GM18498 (cell line): ENCODE results near the gene ACTG1.
"Not testable (repeated sequence)": the region's sequence is repeated elsewhere in the genome, so short reads cannot be mapped to it uniquely, and the experiment has no call there.

ENCODE experiments used
- ATAC-seq: cut with Tn5 transposase; IDR thresholded peaks from one replicate; pipeline ENCODE4 v1.9.1; 2021; ENCODE audit warnings: mild to moderate bottlenecking, moderate library complexity; ENCODE audit not compliant: unreplicated experiment

ACTG1 gene

DNA sequence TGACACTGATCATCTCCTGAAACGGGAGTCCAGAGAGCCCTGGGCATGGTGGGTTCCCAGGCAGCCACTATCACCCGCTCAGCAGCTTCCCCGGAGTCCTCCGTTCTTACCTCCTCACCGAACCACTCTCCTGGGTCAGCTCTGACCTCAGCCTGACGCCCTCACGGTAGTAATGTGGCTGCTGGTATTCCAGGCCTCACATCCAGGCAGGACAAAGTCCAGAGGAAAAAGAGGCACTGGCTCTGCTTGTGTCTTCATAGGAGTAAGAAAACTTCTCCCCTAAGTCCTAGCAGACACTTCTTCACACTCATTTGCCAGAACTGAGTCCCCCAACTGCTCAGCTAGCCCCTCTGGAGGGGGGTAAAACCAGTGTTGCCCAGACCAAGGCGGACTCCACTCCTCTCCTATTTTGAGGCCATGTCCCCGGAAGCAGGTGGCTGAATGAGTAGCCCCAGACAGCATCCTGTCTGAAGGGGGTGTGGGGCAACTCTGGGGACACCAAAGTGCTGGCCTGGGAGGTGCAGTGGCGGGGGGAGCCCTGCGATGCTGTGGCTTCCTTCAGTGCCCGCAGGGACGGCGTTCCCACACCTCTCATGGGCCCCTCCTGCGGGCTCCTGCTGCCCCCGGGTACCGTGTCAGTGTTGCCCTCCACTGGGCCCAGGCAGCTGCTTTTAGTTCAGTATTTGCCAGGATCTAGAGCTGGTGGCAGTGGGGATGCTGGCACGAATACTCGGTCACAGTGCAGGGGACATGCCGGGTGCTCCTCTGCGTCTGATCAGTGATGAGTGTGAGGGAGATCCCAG, 20.9 kb upstream of the ACTG1 start:
- ATAC-seq: no peak

DNA sequence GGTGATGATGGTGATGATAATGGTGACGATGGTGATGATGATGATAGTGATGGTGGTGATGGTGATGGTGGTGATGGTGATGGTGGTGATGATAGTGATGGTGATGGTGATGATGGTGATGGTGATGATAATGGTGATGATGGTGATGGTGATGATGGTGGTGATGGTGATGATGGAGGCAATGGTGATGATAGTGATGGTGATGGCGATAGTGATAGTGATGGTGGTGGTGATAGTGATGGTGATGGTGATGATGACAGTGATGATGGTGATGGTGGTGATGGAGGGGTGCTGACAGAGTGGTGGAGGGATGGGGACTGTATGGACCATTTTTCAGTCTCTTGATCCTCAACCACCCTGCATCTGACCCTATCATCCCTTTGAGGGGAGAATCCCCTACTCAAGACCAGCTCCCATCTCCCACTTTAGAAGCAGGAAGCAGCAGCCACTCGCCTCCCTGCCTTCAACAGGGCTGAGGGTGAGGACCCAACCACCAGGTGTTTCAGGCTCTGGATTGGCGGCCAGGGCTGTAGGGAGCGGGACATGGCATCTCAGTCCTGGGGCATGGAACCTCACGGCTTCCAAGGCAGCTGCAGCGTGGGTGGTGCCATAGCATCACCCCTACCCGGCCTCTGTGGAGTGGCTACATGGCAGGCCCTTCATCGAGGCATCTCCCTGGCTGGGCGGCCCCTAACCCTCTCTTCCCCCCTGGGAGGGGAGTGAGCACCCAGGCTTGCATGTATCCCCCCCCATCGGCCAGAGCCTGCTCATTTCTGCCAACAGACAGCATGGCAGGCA, 20.1 kb upstream of the ACTG1 start:
- no peak for ATAC-seq

DNA sequence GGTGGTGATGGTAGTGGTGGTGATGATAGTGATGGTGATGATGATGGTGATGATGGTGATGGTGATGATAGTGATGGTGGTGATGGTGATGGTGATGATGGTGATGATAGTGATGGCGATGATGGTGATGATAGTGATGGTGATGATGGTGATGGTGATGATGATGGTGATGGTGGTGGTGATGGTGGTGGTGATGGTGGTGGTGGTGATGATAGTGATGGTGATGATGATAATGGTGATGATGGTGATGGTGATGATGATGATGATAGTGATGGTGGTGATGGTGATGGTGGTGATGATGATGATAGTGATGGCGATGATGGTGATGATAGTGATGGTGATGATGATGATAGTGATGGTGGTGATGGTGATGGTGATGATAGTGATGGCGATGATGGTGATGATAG, 19.4 kb upstream of the ACTG1 start:
- not testable (repeated sequence) for ATAC-seq

DNA sequence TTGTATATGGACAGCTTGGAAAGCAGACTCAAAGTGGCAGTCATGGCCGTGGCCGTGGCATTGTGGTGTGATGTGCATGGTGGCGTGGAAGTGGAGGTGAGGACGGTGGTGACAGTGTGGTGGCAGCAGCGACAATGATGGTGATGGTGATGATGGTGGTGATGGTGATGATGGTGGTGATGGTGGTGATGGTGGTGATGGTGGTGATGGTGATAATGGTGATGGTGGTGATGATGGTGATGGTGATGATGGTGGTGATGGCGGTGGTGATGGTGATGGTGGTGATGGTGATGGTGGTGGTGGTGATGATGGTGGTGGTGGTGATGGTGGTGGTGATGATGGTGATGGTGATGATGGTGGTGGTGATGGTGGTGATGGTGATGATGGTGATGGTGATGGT, 18.4 kb upstream of the ACTG1 start:
- ATAC-seq: not testable (repeated sequence)

DNA sequence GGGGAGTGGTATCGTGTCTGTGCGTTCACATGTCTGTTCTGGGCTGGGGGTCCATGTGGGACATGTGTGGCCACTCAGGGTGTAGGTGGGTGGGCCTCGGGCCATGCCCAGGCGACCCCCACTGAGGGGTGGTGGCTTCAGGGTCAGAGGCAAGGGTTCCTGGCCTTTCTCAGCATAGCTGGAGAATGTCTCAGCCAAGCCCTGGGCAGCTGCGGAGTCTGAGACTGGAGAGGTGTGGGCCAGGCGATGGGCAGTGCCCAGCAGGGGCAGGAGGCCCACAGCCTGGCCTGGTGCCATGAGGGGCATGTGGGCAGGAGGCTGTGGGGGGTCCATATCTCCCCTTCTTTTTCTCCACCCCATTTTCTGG, 16.8 kb upstream of the ACTG1 start:
- no peak for ATAC-seq

DNA sequence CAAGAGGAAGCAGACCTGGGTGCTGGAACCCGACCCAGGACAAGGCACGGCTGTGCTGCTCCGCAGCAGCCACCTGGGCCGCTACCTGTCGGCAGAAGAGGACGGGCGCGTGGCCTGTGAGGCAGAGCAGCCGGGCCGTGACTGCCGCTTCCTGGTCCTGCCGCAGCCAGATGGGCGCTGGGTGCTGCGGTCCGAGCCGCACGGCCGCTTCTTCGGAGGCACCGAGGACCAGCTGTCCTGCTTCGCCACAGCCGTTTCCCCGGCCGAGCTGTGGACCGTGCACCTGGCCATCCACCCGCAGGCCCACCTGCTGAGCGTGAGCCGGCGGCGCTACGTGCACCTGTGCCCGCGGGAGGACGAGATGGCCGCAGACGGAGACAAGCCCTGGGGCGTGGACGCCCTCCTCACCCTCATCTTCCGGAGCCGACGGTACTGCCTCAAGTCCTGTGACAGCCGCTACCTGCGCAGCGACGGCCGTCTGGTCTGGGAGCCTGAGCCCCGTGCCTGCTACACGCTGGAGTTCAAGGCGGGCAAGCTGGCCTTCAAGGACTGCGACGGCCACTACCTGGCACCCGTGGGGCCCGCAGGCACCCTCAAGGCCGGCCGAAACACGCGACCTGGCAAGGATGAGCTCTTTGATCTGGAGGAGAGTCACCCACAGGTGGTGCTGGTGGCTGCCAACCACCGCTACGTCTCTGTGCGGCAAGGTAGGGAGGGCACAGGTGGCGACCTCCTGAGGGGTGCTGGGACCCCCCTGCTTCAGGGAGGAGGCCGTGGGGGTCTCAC, 16.2 kb upstream of the ACTG1 start:
- ATAC-seq: no peak

DNA sequence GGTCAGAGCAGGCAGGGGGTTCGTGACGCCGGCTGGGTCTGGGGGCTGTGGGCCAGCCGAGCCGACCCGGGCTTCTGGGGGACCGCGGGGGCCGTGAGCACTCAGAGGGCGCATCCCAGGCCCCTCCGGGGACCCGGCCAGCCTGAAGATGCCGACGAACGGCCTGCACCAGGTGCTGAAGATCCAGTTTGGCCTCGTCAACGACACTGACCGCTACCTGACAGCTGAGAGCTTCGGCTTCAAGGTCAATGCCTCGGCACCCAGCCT, 15.7 kb upstream of the ACTG1 start:
- ATAC-seq: no peak

DNA sequence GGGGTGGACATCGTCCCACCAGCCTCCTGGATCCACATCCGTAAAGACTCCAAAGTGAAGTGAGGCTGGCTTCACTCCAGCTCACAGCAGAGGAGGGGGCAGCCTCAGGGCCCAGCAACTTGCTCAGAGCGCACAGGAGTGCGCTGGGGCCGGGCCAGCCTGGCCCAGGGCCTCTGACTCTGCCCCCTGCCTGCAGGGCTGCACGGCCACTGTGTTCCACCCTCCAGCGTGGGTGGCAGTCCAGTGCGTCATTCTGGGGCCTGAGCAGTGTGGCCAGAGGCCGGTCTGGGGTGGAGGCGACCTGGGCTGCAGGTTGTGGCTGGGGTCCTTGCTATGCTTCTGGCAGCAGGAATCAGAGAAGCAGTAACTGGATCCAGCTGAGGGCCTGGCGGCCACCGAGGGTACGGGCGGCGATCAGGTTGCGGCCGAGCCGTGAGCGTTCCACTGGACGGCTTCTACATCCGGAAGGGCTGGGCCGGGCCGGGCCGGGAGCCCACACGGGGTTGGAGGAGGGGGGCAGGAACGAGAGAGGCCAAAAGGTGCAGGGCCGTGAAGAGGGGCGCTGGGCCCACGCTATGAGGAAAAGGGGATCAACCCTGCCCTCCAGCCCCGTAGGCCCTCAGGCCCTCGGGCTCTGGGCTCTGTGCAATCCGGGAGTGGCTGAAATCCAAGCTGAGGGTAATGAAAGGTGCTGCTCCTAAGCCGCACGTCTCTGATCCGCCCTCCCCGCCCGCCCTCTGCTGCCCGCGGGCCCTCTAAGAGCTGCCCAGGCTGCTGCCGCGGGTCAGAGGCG, 15.2 kb upstream of the ACTG1 start, which contains the start of gene FSCN2:
Gene FSCN2 (plus strand): TSS at position 787 of the 793 bp plus-strand sequence. CDS start 155 bp downstream, outside the sequence.
- no peak for ATAC-seq

DNA sequence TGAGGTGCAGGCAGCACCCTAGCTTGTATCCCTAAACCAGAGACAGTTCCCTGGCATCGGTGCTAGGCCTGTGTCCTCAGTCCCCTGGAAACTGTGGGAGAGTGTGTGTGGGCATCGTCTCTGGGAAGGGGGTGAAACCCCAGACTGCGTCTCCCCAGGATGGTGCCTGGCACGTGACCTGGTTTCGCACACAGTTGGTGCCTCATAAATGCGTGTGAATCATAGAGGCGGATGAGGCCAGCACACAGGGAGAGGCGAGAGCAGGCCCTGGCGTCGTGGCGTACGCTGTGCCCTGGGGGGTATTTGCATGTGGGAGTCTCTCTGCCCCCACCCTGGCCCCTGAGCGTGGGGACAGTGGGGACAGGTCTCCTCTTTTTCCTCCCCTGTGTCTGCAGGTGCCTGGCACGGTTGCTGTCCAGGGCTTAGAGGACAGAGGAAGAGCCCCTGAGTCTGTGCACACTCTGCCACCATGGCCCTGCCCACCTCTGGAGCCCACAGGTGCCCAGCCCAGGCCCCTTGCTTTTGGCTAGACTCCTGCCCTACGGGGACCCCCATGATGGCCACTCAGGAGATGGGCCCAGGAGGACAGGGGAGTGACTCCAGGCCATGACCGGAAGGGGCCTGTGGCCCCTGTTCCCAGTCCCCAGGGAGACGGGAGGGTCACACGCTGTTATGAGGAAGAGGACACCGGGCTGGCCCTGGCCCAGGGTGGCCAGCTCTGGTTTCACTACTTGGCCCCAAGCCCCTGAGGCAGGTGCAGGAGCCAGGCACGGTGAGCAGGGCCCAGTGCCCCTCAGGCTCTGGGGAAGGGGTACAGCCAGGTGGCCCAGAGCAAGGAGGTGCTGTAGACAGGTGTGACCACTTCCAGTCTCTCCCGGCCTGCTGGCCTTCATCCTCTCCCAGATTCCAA, 14.3 kb upstream of the ACTG1 start:
- no peak for ATAC-seq

DNA sequence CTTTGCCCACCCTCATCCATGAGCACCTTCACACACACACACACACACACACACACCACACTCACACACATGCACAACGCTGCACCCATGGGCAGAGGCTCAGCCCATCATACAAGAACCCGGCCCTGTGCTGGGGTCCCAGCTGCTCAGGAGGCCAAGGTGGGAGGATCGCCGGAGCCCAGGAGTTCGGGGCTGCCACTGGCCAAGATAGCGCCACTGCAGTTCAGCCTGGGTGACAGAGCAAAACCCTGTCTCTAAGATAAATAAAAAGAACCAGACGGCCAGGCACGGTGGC, 12.2 kb upstream of the ACTG1 start:
- no peak for ATAC-seq

DNA sequence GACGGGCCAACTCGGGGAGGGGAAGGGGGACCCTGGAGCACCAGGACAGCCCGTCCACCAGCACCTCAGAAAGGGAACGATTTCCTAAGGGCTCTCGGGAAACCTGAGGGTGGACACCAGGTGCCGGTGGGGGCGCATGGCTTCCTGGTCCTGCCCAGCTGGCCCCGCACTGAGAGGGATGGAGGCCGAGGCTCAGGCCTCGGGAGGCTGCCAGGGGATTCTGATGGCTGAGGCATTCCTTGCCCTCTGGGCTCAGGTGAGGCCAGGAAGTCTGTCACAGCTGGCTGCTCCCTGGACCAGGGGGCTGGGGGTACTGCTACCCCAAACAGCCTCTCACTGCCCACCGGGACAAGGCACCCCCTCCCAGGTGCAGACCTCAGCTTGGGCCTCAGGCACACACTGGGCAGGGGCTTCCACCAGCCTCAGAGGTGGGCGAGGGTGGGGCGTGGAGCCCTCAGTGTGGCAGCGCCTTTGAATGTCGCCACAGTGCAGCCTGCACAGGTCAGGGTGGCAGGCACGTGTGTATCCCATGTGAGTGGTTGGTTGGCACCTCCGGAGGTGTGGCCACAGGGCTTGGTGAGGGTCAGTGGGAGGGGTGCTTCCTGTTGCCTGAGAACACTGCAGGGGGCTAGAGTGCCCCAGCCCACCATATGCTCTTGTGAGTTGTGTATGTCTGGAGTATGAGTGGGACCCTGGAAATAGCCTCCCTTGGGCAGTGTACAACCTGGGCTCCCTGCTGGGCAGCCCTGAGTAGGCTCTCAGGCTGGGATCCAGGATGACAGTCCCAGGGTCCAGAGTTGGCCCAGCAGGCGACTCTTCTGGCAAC, 11.7 kb upstream of the ACTG1 start:
- ATAC-seq: no peak

DNA sequence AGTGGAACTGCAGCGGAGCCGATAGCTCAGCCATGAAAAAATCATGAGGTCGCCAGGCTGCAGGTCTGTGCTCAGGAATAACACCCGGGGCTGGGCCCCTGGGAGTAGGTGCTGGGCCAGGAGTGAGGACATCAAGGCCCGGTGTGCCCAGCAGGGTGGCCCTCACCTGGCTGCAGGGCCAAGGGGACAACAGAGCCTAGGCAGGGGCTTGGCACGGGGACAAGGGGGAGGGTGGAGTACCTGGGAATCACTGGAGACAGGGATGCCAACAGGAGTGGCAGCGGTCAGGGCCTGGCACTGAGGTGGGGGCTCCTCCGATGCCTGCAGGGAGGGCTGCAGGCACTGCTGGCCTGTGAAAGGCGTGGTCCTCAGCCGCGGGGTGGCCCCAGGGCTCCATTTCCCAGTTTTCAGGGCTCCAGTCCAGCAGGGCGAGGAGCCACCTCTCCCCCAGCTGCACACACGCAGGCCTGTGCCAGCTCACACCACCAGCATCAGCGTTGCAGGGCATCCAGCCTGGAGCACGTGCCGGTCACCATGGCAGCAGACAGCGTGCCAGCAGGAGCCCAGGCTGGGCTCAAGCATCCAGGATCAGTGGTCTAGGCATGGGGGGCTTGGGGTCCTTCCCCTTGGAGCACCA, 10.9 kb upstream of the ACTG1 start:
- no peak for ATAC-seq

DNA sequence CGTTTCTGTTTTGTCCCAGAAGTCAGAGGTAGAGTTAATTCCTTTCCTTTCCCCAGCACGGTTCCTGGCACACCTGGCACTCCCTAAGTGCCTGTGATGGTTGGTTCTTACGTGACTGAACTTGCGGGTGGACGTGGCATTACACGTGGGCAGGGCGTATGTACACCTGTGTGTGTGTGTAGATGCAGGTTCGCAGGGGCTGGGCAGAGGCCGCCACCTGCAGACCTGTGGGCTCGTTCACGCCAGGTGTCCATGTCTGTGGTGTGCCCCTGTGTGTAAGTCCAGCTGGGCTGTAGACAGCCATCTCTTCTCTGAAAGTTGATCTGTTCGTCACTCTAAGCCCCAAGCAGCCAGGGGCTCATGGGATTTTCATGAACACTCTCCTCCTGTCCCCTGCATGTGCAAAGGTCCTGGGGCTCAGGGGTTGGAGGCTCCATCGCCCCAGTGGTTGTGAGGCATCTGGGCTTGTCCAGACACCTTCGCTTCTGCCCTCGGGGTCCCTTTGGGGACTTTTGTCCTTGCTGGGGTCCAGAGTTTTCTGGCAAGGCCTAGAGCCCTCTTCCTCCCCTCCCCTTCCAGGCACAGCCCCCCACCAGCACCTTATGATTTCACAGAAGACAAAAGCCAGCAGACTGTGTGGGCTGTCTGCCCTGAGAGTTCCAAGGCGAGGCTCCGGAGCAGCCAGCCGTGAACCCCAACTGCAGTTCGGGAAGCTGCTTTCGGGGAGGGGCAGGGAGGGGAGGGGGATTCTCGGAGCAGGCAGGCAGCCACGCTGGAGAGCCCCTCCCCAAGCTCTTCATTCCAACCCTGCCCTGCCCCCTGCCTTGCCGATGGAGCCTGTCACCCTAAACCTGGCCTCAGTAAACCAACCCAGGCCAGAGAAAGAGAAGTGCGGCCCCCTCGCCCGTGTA, 10.1 kb upstream of the ACTG1 start:
- ATAC-seq: no peak

DNA sequence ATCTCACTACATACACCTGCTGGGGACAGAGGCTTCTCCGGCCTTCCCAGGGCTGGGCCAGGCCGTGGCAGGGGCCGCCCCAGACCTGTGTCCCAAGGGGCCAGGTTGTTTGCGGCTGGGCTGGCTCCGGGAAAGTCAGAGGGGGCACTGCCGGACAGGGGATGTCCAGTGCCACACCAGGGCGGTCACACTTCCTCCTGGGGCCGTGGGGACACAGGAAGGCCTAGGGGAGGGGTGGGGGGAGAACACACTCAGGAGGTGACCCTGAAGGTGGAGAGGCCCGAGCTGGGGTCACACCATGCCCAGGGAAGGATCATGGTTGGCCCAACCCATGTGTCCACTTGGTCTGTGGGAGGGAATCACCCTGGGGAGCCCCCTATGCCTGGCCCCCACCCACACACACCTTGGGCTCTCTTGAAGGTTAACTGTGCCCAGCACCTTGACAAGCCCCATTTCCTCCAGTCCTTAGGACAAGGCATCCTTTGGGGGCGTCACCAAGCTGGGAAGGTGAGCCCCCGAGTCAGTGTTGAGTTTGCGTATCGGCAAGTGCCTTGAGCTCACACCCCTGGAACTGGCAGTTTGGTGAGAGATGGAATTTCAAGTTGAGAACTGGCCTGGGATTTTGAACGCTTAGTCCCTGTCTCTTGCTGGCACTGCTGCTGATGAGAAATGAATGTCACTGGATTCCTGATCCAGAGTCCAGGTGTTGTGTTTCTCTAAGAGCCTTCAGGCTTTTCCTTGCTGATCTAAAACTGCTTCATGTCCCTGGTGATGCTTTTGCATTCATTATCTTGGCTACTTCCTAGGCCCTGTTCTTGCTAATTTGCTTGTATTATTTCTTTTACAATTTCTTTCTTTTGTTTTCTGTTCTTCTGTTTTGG, 7.7 kb upstream of the ACTG1 start:
- no peak for ATAC-seq

DNA sequence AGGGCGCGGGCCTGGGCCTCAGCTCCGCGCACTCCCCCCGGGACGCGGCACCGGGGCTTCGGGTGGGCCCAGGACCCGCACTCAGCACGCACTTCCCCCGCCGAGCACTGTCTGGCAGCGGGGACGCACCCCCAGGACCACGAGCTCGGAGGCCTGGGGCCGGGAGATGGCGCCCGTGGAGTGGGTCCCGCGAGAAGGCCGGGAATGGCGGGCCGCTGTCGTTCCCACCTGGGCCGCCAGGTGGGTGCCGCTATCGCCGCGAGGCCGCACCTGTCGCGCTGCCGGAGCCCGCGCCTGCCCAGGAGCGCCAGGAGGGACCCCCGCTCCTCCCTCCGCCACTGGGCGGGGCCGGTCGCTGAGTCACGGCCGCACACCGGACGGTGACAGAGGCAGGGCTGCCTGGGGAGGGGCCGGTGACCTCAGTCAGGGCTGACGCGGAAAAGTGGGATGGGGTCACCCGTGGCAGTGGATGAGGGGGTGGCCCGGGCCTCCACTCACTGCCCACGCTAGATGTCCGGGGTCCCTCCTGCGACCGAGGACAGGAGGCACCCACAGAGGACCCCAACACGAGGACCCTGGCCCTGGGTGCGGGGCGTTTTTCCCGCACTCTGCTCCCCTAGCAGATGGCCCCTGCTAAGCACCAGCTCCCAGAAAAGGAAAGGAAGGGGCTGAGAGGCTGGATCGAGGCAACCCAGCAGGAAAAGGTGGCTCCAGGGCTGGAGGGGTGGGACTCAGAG, 6.9 kb upstream of the ACTG1 start:
- ATAC-seq: no peak

DNA sequence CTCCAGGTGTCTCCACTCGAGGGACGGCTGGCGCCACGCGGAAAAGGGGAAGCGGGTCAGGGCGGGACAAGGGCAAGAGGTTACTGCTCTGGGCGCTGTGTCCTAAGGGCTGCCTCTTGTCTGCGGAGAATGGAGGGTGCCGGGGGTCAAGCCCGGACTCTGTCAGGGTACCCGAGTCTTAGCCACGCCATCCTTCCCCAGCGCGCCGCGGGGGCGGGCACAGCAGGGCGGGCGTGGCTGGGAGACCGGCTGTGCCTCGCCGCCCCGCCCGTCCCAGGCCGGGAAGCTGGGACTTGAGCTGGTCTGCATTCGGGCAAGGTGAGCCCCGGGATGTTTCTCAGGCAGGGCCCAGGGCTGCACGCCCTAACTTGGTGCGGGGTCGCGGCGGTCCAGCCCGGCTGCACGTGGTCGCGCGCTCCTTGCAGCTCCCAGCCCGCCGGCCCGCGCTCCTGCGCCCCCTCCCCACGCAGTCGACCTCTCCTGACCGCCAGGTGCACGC, 6.2 kb upstream of the ACTG1 start:
- no peak for ATAC-seq
